HG02798 (cell line): Measurements from ENCODE around the gene RAB5B.

Source experiments
- ATAC-seq: cut with Tn5 transposase; IDR thresholded peaks from one replicate; pipeline ENCODE4 v1.9.1; 2021; ENCODE audit warnings: mild to moderate bottlenecking; ENCODE audit not compliant: unreplicated experiment, poor library complexity

Gene RAB5B

DNA sequence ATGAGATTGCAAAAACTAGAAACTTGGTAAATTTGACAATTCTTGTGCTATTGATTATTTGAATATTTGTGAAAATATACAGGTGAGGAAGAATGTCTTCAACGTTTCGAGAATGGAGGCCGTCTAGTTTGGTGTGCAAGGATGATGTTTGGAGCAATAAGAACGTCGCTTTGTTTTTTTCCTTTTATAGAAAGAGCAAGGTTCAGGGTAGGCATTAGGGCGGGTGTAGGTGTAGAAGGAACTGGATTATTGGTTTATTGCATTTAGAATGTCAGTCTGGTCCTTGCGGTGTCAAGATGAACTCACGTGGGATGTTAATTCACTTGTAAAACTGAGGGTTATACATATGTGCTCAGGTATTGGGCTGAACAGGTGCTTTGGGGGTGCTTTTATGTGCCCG is 69.0 kb downstream of the RAB5B start:
- ATAC-seq = no peak
